Heart left ventricle (tissue), 16 donors: ENCODE data around the gene PITX2. TPM values are rescaled to one million over a fixed set of nuclear protein-coding genes. Genes with fewer than 3 reads are reported as not detected.

Experiments
- ATAC-seq, 4 donors: fragments of 200-7000 bp; cut with Tn5 transposase; one replicate each; pipeline ENCODE4 v1.9.1; 2020 to 2022; ENCODE audit warnings: moderate library complexity in 4 of 4, mild to moderate bottlenecking in 3 of 4, moderate number of reproducible peaks in 1 of 4
- DNase-seq, 5 donors: peaks; one replicate each; pipeline ENCODE4 v3.0.0-alpha.2; 2020
- H3K27ac ChIP-seq, 12 donors: fragments of 200-600 bp; sonication (generic) in 4 of 12; one replicate each; pipeline versions ENCODE4 v1.5.0 to v1.8.0; 2016 to 2022; ENCODE audit warnings: mild to moderate bottlenecking in 2 of 12
- H3K27me3 ChIP-seq, 9 donors: fragments of 200-600 bp; sonication (generic) in 2 of 9; one replicate each; pipeline versions ENCODE4 v1.5.1 to v1.8.0; 2016 to 2022; ENCODE audit warnings: mild to moderate bottlenecking in 3 of 9
- H3K36me3 ChIP-seq, 9 donors: fragments of 200-600 bp; sonication (generic) in 2 of 9; one replicate each; pipeline versions ENCODE4 v1.5.0 to v1.8.0; 2018 to 2022; ENCODE audit warnings: mild to moderate bottlenecking in 2 of 9
- H3K4me1 ChIP-seq, 12 donors: fragments of 200-600 bp; sonication (generic) in 4 of 12; one replicate each; pipeline versions ENCODE4 v1.5.0 to v1.8.0; 2016 to 2022; ENCODE audit warnings: mild to moderate bottlenecking in 3 of 12
- H3K4me3 ChIP-seq, 12 donors: fragments of 200-600 bp; sonication (generic) in 4 of 12; one replicate each; pipeline versions ENCODE4 v1.5.0 to v1.8.0; 2017 to 2022; ENCODE audit warnings: mild to moderate bottlenecking in 9 of 12, moderate library complexity in 4 of 12
- H3K9me3 ChIP-seq, 12 donors: fragments of 200-600 bp; sonication (generic) in 4 of 12; one replicate each; pipeline versions ENCODE4 v1.5.0 to v1.8.0; 2016 to 2022; ENCODE audit warnings: mild to moderate bottlenecking in 1 of 12
- POLR2A ChIP-seq, 2 donors: fragments of 450-650 bp; IDR thresholded peaks; one replicate each; pipeline ENCODE4 v1.6.1; 2017; ENCODE audit warnings: antibody characterized with exemption in 2 of 2, mild to moderate bottlenecking in 2 of 2, moderate library complexity in 2 of 2
- WGBS, 4 donors: extraction: QIAGEN DNeasy Blood & Tissue Kit in 2 of 4; methylation state at CpG; one replicate each; pipeline versions ENCODE4 v1.1.5 to v1.1.7; 2013 to 2018; 5-methylcytosine and 5-hydroxymethylcytosine counted together
- intact Hi-C, 10 donors: fragments of 100-400 bp; cut with DNase I; formaldehyde crosslinking; loops; one replicate each; pipeline versions ENCODE4 v1.11.1 to v1.14.2; 2022
- polyA plus RNA-seq, 2 donors: library from polyadenylated mRNA; stranded (reverse); fragments of 200-250 nt; gene quantifications; one replicate each; pipeline ENCODE4 v1.2.3, GENCODE V29; 2013
- total RNA-seq, 9 donors: library from RNA; depleted of rRNA in 2 of 9; stranded (reverse); fragments of >200 nt in 2 of 9; fragmentation: NEBNext Ultra II Directional in 3 of 9; extraction: Animal tissue kit (Norgen Biotek cat#: 25700) in 3 of 9; gene quantifications; one replicate each; pipeline versions ENCODE4 v1.1.0 to v1.2.4, GENCODE V29; 2016 to 2023
- TF ChIP-seq, protein P1 (sequence below), 12 donors: fragments of 200-600 bp; sonication (generic) in 4 of 12; IDR thresholded peaks; one replicate each; pipeline versions ENCODE4 v1.5.0 to v1.8.0; 2018 to 2022; ENCODE audit warnings: antibody characterized with exemption in 12 of 12, mild to moderate bottlenecking in 5 of 12
- donor health status: ischemic (EF 13 %, LVEDD 7.1; RV severe dilation, severe dysfunction).
- donor health status: healthy with polysubstance abuse.
- donor health status: DM: no; HTN: yes; CAD: no.
- donor health status: DM: no; HTN: no; CAD: no.
- donor health status: ischemic (EF 25% LVEDD 6.9; RV normal size, moderate dysfunction).
- donor health status: ischemic (EF 25% LVEDD 5.7; RV mildly dilated, moderate dysfunction).
- donor health status: healthy.
- donor health status: DM: yes; HTN: yes; CAD: no.
- donor health status: ischemic (EF 35%, LVEDD 5.7; RV mildly dilated, moderate dysfunction).
- donor health status: nonischemic (EF 11% LVEDD 7.7; RV severe dilation, severe dysfunction).
- donor health status: DM: yes; HTN: yes; CAD: no.
- donor health status: PGD.
- donor health status: ischemic (EF 29% LVEDD 5.4; RV normal size, mild dysfunction).
- donor health status: nonischemic (EF 23%, LVEDD 6.1; RV moderate dilation, normal function).

PITX2 gene
- total and polyA plus RNA-seq, 11 donors = 0.17 to 0.94 (median 0.30) TPM; not detected in 5

DNA sequence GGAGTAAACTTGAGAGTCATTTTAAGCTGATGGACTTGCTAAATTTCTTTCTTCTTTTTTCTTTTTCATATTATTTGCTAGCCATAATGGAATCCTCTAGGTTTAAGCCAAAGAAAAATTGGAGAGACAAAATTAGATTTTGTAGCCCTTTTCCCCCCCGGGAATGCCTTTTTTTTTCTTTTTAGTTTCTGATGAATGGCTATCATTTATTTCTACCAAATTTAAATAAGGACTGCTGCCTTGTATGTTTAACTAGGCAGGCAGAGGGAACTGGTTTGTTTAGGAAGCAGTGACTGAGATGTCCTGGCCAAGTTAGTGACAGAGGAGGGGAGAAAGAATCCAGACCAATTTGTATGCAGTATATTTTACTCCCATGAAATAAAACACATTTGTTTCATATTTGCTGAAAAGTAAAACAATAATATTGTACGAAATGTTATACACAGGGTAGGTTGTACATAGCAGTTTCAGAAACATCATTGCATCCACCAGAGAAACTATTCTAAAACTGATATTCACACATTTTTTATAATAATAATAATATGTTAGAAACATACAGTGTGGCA lies 5.7 kb downstream of the PITX2 start:
- intact Hi-C loops = no loop called here
- DNase-seq (no peak), ATAC-seq (no peak)
- peaks cover 69 to 100% (median 94%) of the 10 kb centered on the region in 9 donors for H3K27me3 ChIP-seq
- no peak overlapping the region for H3K4me3 ChIP-seq
- TF ChIP-seq, protein P1, sequence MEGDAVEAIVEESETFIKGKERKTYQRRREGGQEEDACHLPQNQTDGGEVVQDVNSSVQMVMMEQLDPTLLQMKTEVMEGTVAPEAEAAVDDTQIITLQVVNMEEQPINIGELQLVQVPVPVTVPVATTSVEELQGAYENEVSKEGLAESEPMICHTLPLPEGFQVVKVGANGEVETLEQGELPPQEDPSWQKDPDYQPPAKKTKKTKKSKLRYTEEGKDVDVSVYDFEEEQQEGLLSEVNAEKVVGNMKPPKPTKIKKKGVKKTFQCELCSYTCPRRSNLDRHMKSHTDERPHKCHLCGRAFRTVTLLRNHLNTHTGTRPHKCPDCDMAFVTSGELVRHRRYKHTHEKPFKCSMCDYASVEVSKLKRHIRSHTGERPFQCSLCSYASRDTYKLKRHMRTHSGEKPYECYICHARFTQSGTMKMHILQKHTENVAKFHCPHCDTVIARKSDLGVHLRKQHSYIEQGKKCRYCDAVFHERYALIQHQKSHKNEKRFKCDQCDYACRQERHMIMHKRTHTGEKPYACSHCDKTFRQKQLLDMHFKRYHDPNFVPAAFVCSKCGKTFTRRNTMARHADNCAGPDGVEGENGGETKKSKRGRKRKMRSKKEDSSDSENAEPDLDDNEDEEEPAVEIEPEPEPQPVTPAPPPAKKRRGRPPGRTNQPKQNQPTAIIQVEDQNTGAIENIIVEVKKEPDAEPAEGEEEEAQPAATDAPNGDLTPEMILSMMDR (IDR thresholded peaks at IDR 0.05) = no peak
- TF ChIP-seq POLR2A (IDR thresholded peaks at IDR 0.05) = no peak
- peaks cover 0 to 33% (median 12%) of the 10 kb centered on the region in 12 donors for H3K4me1 ChIP-seq
- H3K27ac ChIP-seq = no peak overlapping the region
- no peaks in the 10 kb centered on the region for H3K36me3 ChIP-seq
- WGBS, 4 donors = 29 to 73% (median 45%) methylated on average over 2 of the region's 2 CpGs
- peaks cover 0 to 13% (median 0%) of the 10 kb centered on the region in 12 donors for H3K9me3 ChIP-seq

DNA sequence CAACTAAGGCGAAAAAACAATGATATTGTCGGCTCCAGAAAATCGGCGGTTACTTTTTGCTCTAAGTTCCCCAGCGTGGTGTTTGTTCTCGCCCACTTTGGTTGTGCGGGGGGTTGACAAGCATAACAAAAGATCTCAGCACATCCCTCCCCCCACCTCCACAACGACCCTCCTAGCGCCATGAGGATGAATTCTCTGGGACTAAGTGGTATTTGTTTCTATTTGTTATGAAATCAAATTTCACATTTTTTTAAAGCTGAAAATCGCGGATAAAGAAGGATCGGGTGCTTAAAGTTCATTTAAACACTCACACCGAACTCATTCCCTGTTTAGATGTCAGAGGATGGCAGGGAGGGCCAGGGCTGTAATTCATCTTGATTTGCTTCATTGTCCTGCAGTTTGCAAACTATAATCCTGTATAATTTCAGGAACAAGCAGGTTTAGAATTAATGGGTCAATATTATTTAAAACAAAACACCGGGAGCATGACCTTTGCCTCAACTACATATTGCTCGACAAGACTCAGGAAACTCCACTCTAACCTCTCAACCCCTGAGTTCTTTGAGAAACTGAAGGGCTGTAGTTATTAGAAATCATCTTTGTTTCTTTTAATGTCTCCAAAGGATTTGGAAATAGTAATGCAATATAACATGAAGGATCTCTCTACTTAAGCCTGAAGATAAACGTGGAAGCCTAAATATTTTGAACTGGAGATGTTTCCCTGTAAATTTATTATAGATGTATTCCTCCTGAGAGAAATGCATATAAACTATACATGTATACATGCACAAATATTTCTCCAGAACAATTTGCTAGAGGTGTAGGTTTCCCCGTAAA lies 6.4 kb downstream of the PITX2 start:
- Histone ChIP-seq H3K4me1 (peaks cover 0 to 30% (median 5%) of the 10 kb centered on the region in 12 donors), H3K4me3 (no peak overlapping the region), H3K36me3 (no peaks in the 10 kb centered on the region), H3K27ac (no peak overlapping the region), H3K27me3 (peaks cover 65 to 100% (median 94%) of the 10 kb centered on the region in 9 donors), H3K9me3 (peaks cover 0 to 13% (median 0%) of the 10 kb centered on the region in 12 donors)
- DNase-seq (no peak), ATAC-seq (no peak)
- intact Hi-C loops = no loop called here
- TF ChIP-seq, protein P1 (IDR thresholded peaks at IDR 0.05) = no peak
- TF ChIP-seq POLR2A (IDR thresholded peaks at IDR 0.05) = no peak
- WGBS, 4 donors = 14 to 40% (median 21%) methylated on average over 17 of the region's 17 CpGs

DNA sequence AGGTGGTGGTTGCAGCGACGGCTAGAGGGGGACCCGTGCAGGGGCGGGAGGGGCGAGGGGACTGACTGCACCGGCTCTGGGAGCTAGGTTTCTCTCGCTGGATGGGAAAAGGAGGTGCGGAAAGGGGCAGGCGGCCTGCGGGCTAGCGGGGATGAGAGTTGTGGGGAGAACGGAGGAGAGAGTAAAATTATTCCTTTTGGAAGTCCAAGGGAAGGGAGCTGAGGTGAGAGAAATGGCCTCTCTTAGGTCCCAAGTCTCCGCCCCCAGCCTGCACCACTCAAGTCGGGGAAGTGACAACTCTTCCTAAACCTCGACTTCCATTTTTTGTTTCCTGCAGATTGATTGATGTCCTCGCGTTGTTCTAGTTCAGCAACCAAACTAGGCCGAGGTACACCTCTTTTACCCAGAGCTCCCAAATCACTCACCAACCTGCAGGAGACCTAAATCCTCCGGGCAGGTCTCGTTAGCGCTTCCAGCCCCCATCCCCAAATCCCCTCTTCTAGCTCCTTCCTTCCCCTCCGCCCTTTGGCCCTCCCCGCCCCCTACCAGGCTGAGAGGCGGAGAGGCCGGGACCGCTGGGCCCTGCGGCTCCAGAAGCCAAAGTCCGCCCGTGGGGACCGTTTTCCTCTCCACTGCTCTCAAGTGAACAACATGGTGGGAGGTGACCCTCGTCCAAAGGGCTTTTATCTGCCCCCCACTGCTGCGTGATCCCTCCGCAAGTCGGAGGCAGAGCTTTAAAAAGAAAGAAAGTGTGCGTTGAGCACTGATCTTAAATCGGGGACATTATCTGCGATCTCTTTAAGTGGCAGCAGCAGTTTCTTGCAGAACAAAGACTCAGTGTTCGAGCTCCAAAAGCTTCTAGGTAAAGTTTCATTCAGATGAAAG lies 7.3 kb downstream of the PITX2 start:
- no peak overlapping the region for H3K4me3 ChIP-seq
- ATAC-seq (no peak), DNase-seq (no peak)
- peaks cover 0 to 13% (median 0%) of the 10 kb centered on the region in 12 donors for H3K9me3 ChIP-seq
- intact Hi-C loops = no loop called here
- H3K36me3 ChIP-seq = no peaks in the 10 kb centered on the region
- peaks cover 0 to 24% (median 0%) of the 10 kb centered on the region in 12 donors for H3K4me1 ChIP-seq
- WGBS, 4 donors = 13 to 34% (median 16%) methylated on average over 38 of the region's 38 CpGs
- peaks cover 61 to 100% (median 93%) of the 10 kb centered on the region in 9 donors for H3K27me3 ChIP-seq
- no peak overlapping the region for H3K27ac ChIP-seq
- TF ChIP-seq POLR2A (IDR thresholded peaks at IDR 0.05) = no peak
- TF ChIP-seq, protein P1 (IDR thresholded peaks at IDR 0.05) = no peak
